ENCODE data around the gene PLRG1.

- TF ChIP-seq, protein P1, sequence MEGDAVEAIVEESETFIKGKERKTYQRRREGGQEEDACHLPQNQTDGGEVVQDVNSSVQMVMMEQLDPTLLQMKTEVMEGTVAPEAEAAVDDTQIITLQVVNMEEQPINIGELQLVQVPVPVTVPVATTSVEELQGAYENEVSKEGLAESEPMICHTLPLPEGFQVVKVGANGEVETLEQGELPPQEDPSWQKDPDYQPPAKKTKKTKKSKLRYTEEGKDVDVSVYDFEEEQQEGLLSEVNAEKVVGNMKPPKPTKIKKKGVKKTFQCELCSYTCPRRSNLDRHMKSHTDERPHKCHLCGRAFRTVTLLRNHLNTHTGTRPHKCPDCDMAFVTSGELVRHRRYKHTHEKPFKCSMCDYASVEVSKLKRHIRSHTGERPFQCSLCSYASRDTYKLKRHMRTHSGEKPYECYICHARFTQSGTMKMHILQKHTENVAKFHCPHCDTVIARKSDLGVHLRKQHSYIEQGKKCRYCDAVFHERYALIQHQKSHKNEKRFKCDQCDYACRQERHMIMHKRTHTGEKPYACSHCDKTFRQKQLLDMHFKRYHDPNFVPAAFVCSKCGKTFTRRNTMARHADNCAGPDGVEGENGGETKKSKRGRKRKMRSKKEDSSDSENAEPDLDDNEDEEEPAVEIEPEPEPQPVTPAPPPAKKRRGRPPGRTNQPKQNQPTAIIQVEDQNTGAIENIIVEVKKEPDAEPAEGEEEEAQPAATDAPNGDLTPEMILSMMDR (IDR thresholded peaks at IDR 0.05), result no peak
- TF ChIP-seq POLR2A (IDR thresholded peaks at IDR 0.05), result no peak
Observed at GRCh38 chr4:154590329-154591006, 40.3 kb upstream of the PLRG1 start, which contains the start of gene FGA.

All from lower leg skin (tissue), 3 donors.